ENCODE measurements around the gene PCDH9. TPM values are rescaled to one million over a fixed set of nuclear protein-coding genes. Genes with fewer than 3 reads are reported as not detected.
A peak's percentile ranks its signal among the peaks of the same experiment; 100 is the strongest.
"Not testable (repeated sequence)": the region's sequence is repeated elsewhere in the genome, so short reads cannot be mapped to it uniquely, and the experiment has no call there.

PCDH9 gene
- total and polyA plus RNA-seq, 11 donors, result 3.0 to 39.6 (median 21.6) TPM

- H3K4me3 ChIP-seq, result no peak overlapping the region
- 93 to 99% (median 96%) methylated on average over 3 of the region's 3 CpGs for WGBS, 4 donors
- no peak for ATAC-seq
- H3K36me3 ChIP-seq, result no peaks in the 10 kb centered on the region
- intact Hi-C loops (cut with DNase I), result no loop called here
- TF ChIP-seq POLR2A (IDR thresholded peaks at IDR 0.05) (no peak), CTCF (IDR thresholded peaks at IDR 0.05) (no peak)
- H3K4me1 ChIP-seq, result peaks cover 0 to 3% (median 0%) of the 10 kb centered on the region in 12 donors
- no peaks in the 10 kb centered on the region for H3K9me3 ChIP-seq
- no peak overlapping the region for H3K27ac ChIP-seq
- no peak for DNase-seq
- H3K27me3 ChIP-seq, result no peaks in the 10 kb centered on the region
These were observed 334.8 kb downstream of the PCDH9 start for GRCh38 chr13:66895320-66895719.

GRCh38 chr13:66888698-66889097 lies 341.4 kb downstream of the PCDH9 start:
- intact Hi-C loops (cut with DNase I), result no loop called here
- Histone ChIP-seq H3K36me3 (no peaks in the 10 kb centered on the region), H3K27me3 (no peaks in the 10 kb centered on the region), H3K4me1 (peaks cover 0 to 13% (median 0%) of the 10 kb centered on the region in 12 donors), H3K27ac (no peak overlapping the region), H3K4me3 (no peak overlapping the region), H3K9me3 (no peaks in the 10 kb centered on the region)
- 67 to 91% (median 82%) methylated on average over 1 of the region's 1 CpG for WGBS, 4 donors
- no peak for TF ChIP-seq CTCF (IDR thresholded peaks at IDR 0.05)
- no peak for TF ChIP-seq POLR2A (IDR thresholded peaks at IDR 0.05)
- no peak for DNase-seq
- no peak for ATAC-seq

- peak in 1 of 5 donors; percentile 6 for DNase-seq
- H3K27me3 ChIP-seq, result no peaks in the 10 kb centered on the region
- no peak overlapping the region for H3K27ac ChIP-seq
- H3K4me3 ChIP-seq, result no peak overlapping the region
- no peak for TF ChIP-seq CTCF (IDR thresholded peaks at IDR 0.05)
- TF ChIP-seq POLR2A (IDR thresholded peaks at IDR 0.05), result no peak
- H3K4me1 ChIP-seq, result peaks cover 0 to 13% (median 0%) of the 10 kb centered on the region in 12 donors
- H3K9me3 ChIP-seq, result no peaks in the 10 kb centered on the region
- intact Hi-C loops (cut with DNase I), result no loop called here
- no peak for ATAC-seq
- H3K36me3 ChIP-seq, result no peaks in the 10 kb centered on the region
- WGBS, 4 donors, result 33 to 53% (median 41%) methylated on average over 5 of the region's 5 CpGs
These were observed 343.0 kb downstream of the PCDH9 start for GRCh38 chr13:66887088-66887487.

GRCh38 chr13:66886264-66886663 lies 343.9 kb downstream of the PCDH9 start:
- H3K27me3 ChIP-seq, result no peaks in the 10 kb centered on the region
- 51 to 73% (median 62%) methylated on average over 4 of the region's 4 CpGs for WGBS, 4 donors
- ATAC-seq, result no peak
- H3K4me3 ChIP-seq, result no peak overlapping the region
- H3K27ac ChIP-seq, result no peak overlapping the region
- H3K36me3 ChIP-seq, result no peaks in the 10 kb centered on the region
- no peaks in the 10 kb centered on the region for H3K9me3 ChIP-seq
- intact Hi-C loops (cut with DNase I), result no loop called here
- TF ChIP-seq POLR2A (IDR thresholded peaks at IDR 0.05) (no peak), CTCF (IDR thresholded peaks at IDR 0.05) (no peak)
- no peak for DNase-seq
- H3K4me1 ChIP-seq, result peaks cover 0 to 13% (median 0%) of the 10 kb centered on the region in 12 donors

GRCh38 chr13:66881170-66881569 lies 349.0 kb downstream of the PCDH9 start:
- H3K4me1 ChIP-seq; H3K36me3 ChIP-seq; H3K9me3 ChIP-seq; DNase-seq; ATAC-seq; H3K4me3 ChIP-seq; intact Hi-C loops (cut with DNase I); H3K27ac ChIP-seq; H3K27me3 ChIP-seq: not testable (repeated sequence)
- 93 to 97% (median 94%) methylated on average over 2 of the region's 2 CpGs for WGBS, 4 donors

Data from heart left ventricle (tissue), 16 donors.